Measurements from ENCODE around the gene ZBTB8A. TPM values are rescaled to one million over a fixed set of nuclear protein-coding genes. Genes with fewer than 3 reads are reported as not detected.

ZBTB8A gene
- total RNA-seq, 1 donor, result 10.8 TPM

DNA sequence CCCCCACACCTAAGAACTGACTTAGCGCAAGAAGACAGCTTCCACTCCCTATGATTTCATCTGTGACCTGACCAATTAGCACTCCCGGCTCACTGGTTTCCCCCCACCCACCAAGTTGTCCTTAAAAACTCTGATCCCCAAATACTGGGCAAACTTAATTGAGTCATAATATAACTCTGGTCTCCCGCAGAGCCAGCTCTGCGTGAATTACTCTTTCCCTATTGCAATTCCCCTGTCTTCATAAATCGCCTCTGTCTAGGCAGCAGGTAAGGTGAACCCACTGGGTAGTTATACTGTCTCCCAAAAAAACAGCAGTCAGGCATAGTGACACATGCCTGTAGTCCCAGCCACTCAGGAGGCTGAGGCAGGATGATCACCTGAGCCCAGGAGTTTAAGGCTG lies 74.2 kb downstream of the ZBTB8A start:
- DNase-seq (ENCODE audit: low read depth), result no peak
- TF ChIP-seq CTCF (IDR thresholded peaks at IDR 0.05; ENCODE audit: insufficient read depth, low read length), result no peak

GRCh38 chr1:32618673-32619221 lies 79.5 kb downstream of the ZBTB8A start:
- no peak for TF ChIP-seq CTCF (IDR thresholded peaks at IDR 0.05; ENCODE audit: insufficient read depth, low read length)
- H3K4me3 ChIP-seq (ENCODE audit: low read depth, low read length), result no peak overlapping the region
- DNase-seq (ENCODE audit: low read depth), result peak; percentile 4

More for the DNA sequence above, 74.2 kb downstream of the ZBTB8A start:
- H3K4me3 ChIP-seq (ENCODE audit: low read depth, low read length), result no peak overlapping the region

- TF ChIP-seq CTCF (IDR thresholded peaks at IDR 0.05; ENCODE audit: insufficient read depth, low read length), result peak; percentile 30
- DNase-seq (ENCODE audit: low read depth), result peak; percentile 65
- no peak overlapping the region for H3K4me3 ChIP-seq (ENCODE audit: low read depth, low read length)
Observed at GRCh38 chr1:32619701-32620485, 80.7 kb downstream of the ZBTB8A start.

DNA sequence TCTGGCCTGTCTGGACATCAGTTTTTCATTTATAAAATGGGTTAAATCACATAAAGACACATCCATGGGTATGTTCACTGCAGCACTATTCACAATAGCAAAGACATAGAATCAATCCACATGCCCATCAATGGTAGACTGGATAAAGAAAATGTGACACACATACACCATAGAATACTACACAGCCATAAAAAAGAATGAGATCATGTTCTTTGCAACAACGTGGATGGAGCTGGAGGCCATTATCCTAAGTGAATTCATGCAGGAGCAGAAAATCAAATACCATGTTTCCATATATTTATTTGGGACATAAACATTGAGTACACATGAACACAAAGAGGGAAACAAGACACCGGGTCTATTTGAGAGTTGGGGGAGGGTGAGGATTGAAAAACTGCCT lies 83.0 kb downstream of the ZBTB8A start:
- TF ChIP-seq CTCF (IDR thresholded peaks at IDR 0.05; ENCODE audit: insufficient read depth, low read length), result no peak
- no peak for DNase-seq (ENCODE audit: low read depth)

DNA sequence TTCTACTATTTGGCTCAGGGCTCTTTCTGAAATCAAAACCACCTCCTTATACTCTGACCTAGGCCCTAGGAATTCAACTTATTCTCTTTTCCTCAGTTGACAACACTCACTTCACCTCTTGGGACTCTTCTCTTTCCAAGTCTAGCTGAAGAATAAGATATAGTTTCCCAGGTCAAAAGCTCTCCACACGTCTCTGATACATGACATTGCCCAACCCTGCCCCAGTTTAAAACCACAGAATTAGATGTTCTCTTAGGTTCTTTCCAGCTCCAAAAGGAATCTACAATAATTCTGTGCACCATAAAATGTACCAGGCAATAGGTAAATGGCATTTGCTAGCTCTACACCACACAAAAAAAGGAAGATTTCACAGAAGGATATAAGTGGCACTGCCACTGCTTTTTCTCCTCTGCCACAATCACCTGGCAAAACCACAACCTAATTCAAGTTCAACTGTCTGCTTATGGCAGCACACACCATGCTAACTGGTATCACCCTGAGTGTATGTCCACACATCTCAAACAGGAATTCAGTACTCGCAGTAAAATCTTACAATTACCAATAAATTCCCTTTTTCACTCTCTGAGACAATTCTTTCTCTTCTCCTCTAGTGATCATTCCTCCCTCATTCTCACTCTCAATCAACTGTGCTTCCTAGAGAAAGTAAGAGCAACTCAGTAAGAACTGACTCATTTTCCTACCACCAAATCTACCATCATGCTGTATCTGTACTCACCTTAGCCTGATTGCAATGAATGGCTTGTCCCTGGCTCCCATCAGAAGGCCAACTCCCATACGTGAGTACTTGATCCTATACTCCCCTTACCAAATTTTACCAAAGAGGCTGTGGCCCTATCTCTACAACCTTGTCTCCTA lies 83.8 kb downstream of the ZBTB8A start:
- no peak overlapping the region for H3K4me3 ChIP-seq (ENCODE audit: low read depth, low read length)
- DNase-seq (ENCODE audit: low read depth), result no peak
- TF ChIP-seq CTCF (IDR thresholded peaks at IDR 0.05; ENCODE audit: insufficient read depth, low read length), result no peak

More for the DNA sequence above, 83.0 kb downstream of the ZBTB8A start:
- H3K4me3 ChIP-seq (ENCODE audit: low read depth, low read length), result no peak overlapping the region

GRCh38 chr1:32623775-32624174 lies 84.5 kb downstream of the ZBTB8A start:
- no peak for DNase-seq (ENCODE audit: low read depth)
- no peak overlapping the region for H3K4me3 ChIP-seq (ENCODE audit: low read depth, low read length)
- no peak for TF ChIP-seq CTCF (IDR thresholded peaks at IDR 0.05; ENCODE audit: insufficient read depth, low read length)

Measured in fibroblast of the aortic adventitia (primary cell).